HG02588 (cell line): ENCODE data around the gene RMC1.

ENCODE experiments used
- ATAC-seq: cut with Tn5 transposase; IDR thresholded peaks from one replicate; pipeline ENCODE4 v1.9.1; 2021; ENCODE audit warnings: mild to moderate bottlenecking, moderate library complexity; ENCODE audit not compliant: unreplicated experiment

Gene RMC1

GRCh38 chr18:23578891-23579653, 75.8 kb downstream of the RMC1 start:
- ATAC-seq = no peak

- no peak for ATAC-seq
Measured at GRCh38 chr18:23580677-23581367, 77.5 kb downstream of the RMC1 start.
